SK-N-SH (cell line): ENCODE measurements around the gene SH3TC1. TPM values are rescaled to one million over a fixed set of nuclear protein-coding genes. Genes with fewer than 3 reads are reported as not detected.

Experiments
- CTCF ChIA-PET: fragments of 300-600, 350-600 bp; formaldehyde crosslinking; extraction: SDS; loops from one replicate; lab custom pipeline; 2021; lab: Yijun Ruan, JAX
- POLR2A ChIA-PET: fragments of 350-600 bp; sonication (Branson Sonifier 250); formaldehyde crosslinking; extraction: SDS; loops from one replicate; lab custom pipeline; 2020; ENCODE audit warnings: antibody characterized with exemption, inconsistent platforms; lab: Yijun Ruan, JAX
- DNase-seq: peaks from one replicate; pipeline ENCODE4 v3.0.0; 2012
- H2AFZ ChIP-seq: fragments of 200-600 bp; sonication (generic); 2 replicates; pipeline ENCODE4 v1.8.1; 2016; ENCODE audit warnings: antibody characterized with exemption, mild to moderate bottlenecking, low read depth
- H3F3A ChIP-seq: fragments of 200-600 bp; sonication (generic); replicated peaks from 2 replicates; pipeline ENCODE3; 2016; ENCODE audit warnings: antibody characterized with exemption, mild to moderate bottlenecking; ENCODE audit not compliant: insufficient read depth
- H3K27ac ChIP-seq, 2 experiments: fragments of 200-500 bp in 1 of 2; fragments of 200-600 bp in 1 of 2; sonication (Bioruptor generic) in 1 of 2; sonication (generic), shearing (Covaris generic) in 1 of 2; 2 replicates each; pipeline versions ENCODE4 v1.5.1 to v1.6.1; 2014 to 2016; ENCODE audit warnings: low read depth in 2 of 2, inconsistent platforms in 1 of 2, low read length in 1 of 2, mild to moderate bottlenecking in 1 of 2, mixed read lengths in 1 of 2
- H3K27me3 ChIP-seq: fragments of 200-600 bp; sonication (generic), shearing (Covaris generic); 2 replicates; pipeline ENCODE4 v1.6.1; 2016; ENCODE audit warnings: mixed run types; ENCODE audit not compliant: insufficient read depth
- H3K36me3 ChIP-seq, 2 experiments: fragments of 200-500 bp in 1 of 2; fragments of 200-600 bp in 1 of 2; sonication (Bioruptor generic) in 1 of 2; sonication (generic) in 1 of 2; replicated peaks in 1 of 2; 2 replicates each; pipeline versions ENCODE3 to v1.5.1; 2014 to 2016; ENCODE audit warnings: low read length in 1 of 2, mild to moderate bottlenecking in 1 of 2; ENCODE audit not compliant: insufficient read depth in 2 of 2, control insufficient read depth in 1 of 2
- H3K4me1 ChIP-seq, 2 experiments: fragments of 200-500 bp in 1 of 2; fragments of 200-600 bp in 1 of 2; sonication (Bioruptor generic) in 1 of 2; sonication (generic), shearing (Covaris generic) in 1 of 2; 2 replicates each; pipeline versions ENCODE4 v1.5.1 to v1.6.1; 2014 to 2016; ENCODE audit warnings: low read depth in 1 of 2, low read length in 1 of 2, mixed run types in 1 of 2; ENCODE audit not compliant: insufficient read depth in 2 of 2, control insufficient read depth in 1 of 2
- H3K4me2 ChIP-seq: fragments of 200-600 bp; sonication (generic), shearing (Covaris generic); 2 replicates; pipeline ENCODE4 v1.6.1; 2017; ENCODE audit warnings: mixed run types
- H3K4me3 ChIP-seq, 2 experiments: fragments of 200-500 bp in 1 of 2; fragments of 200-600 bp in 1 of 2; sonication (Bioruptor generic) in 1 of 2; sonication (generic), shearing (Covaris generic) in 1 of 2; 2 replicates each; pipeline versions ENCODE4 v1.5.1 to v1.8.1; 2014 to 2016; ENCODE audit warnings: low read depth in 2 of 2, inconsistent platforms in 1 of 2, low read length in 1 of 2, mild to moderate bottlenecking in 1 of 2, mixed read lengths in 1 of 2, moderate library complexity in 1 of 2
- H3K79me2 ChIP-seq: fragments of 200-600 bp; sonication (generic); 2 replicates; pipeline ENCODE4 v1.8.1; 2017; ENCODE audit warnings: mild to moderate bottlenecking; ENCODE audit not compliant: insufficient read depth
- H3K9ac ChIP-seq: fragments of 200-600 bp; sonication (generic); 2 replicates; pipeline ENCODE4 v1.6.1; 2017; ENCODE audit warnings: mixed run types
- H3K9me2 ChIP-seq: fragments of 200-600 bp; sonication (generic); 2 replicates; pipeline ENCODE4 v1.6.1; 2017; ENCODE audit warnings: mixed run types
- H3K9me3 ChIP-seq: fragments of 200-600 bp; sonication (generic); 2 replicates; pipeline ENCODE4 v1.6.1; 2017; ENCODE audit warnings: mixed run types, mild to moderate bottlenecking, moderate library complexity
- H4K20me1 ChIP-seq: fragments of 200-600 bp; sonication (generic); 2 replicates; pipeline ENCODE4 v1.6.1; 2017; ENCODE audit warnings: mild to moderate bottlenecking, mixed run types; ENCODE audit not compliant: insufficient read depth
- ELF1 ChIP-seq: IDR thresholded peaks from 2 replicates; pipeline ENCODE4 v1.4.0; 2012
- EP300 ChIP-seq, 2 experiments: IDR thresholded peaks; 2 replicates each; pipeline versions ENCODE4 v1.4.0 to v1.6.1; 2012; ENCODE audit warnings: borderline replicate concordance in 1 of 2, low read depth in 1 of 2, low read length in 1 of 2
- EZH2phosphoT487 ChIP-seq: fragments of 200-600 bp; sonication (generic); IDR thresholded peaks from 2 replicates; pipeline ENCODE4 v1.6.1; 2017; ENCODE audit warnings: low read depth, mixed run types, mild to moderate bottlenecking, antibody characterized with exemption, moderate library complexity, borderline replicate concordance
- FOXJ3 ChIP-seq: sonication (generic); formaldehyde crosslinking; IDR thresholded peaks from 2 replicates; pipeline ENCODE4 v1.5.1; 2020; ENCODE audit warnings: mild to moderate bottlenecking, missing genetic modification reagents
- GABPA ChIP-seq: IDR thresholded peaks from 2 replicates; pipeline ENCODE4 v1.4.0; 2012; ENCODE audit warnings: low read depth, mild to moderate bottlenecking
- MEF2A ChIP-seq: IDR thresholded peaks from 2 replicates; pipeline ENCODE4 v1.4.0; 2012; ENCODE audit warnings: low read depth, borderline replicate concordance
- NFIC ChIP-seq: IDR thresholded peaks from 2 replicates; pipeline ENCODE4 v1.4.0; 2012; ENCODE audit warnings: borderline replicate concordance
- NRF1 ChIP-seq: IDR thresholded peaks from 2 replicates; pipeline ENCODE4 v1.6.1; 2012; ENCODE audit warnings: low read depth, mild to moderate bottlenecking, low read length
- RAD21 ChIP-seq: IDR thresholded peaks from 2 replicates; pipeline ENCODE4 v1.6.1; 2012; ENCODE audit warnings: mild to moderate bottlenecking, low read length
- RXRA ChIP-seq: IDR thresholded peaks from 2 replicates; pipeline ENCODE4 v1.4.0; 2012; ENCODE audit warnings: low read depth, mild to moderate bottlenecking, borderline replicate concordance
- TCF12 ChIP-seq: IDR thresholded peaks from 2 replicates; pipeline ENCODE4 v1.4.0; 2012
- YY1 ChIP-seq: IDR thresholded peaks from 2 replicates; pipeline ENCODE4 v1.4.0; 2012; ENCODE audit warnings: low read depth, mild to moderate bottlenecking
- WGBS: methylation state at CpG from one replicate; pipeline ENCODE4 v1.1.6; 2017; ENCODE audit warnings: low lambda C conversion rate; 5-methylcytosine and 5-hydroxymethylcytosine counted together
- polyA plus RNA-seq, 3 experiments: library from polyadenylated mRNA; depleted of rRNA; stranded (reverse); fragments of >200 nt; gene quantifications; 2 replicates each; pipeline ENCODE4 v1.2.3, GENCODE V29; 2012
- TF ChIP-seq, protein P1 (sequence below): fragments of 200-600 bp; sonication (generic); IDR thresholded peaks from 2 replicates; pipeline ENCODE4 v1.6.1; 2017; ENCODE audit warnings: antibody characterized with exemption, mild to moderate bottlenecking, moderate library complexity
- TF ChIP-seq, protein P2 (sequence below): IDR thresholded peaks from 2 replicates; pipeline ENCODE4 v1.4.0; 2012; ENCODE audit warnings: low read depth
- TF ChIP-seq, protein P3 (sequence below): fragments of 150-350 bp; IDR thresholded peaks from 2 replicates; pipeline ENCODE4 v1.6.1; 2017; ENCODE audit warnings: antibody characterized with exemption, low read length, low read depth, borderline replicate concordance
- TF ChIP-seq, protein P4 (sequence below): IDR thresholded peaks from 2 replicates; pipeline ENCODE4 v1.4.0; 2012; ENCODE audit warnings: low read depth, borderline replicate concordance
- TF ChIP-seq, protein P5 (sequence below): fragments of 150-350 bp; IDR thresholded peaks from 2 replicates; pipeline ENCODE4 v1.6.1; 2016; ENCODE audit warnings: mild to moderate bottlenecking, low read depth, low read length
- TF ChIP-seq, protein P6 (sequence below): IDR thresholded peaks from 2 replicates; pipeline ENCODE4; 2012

Gene SH3TC1
- polyA plus RNA-seq, 1 of the 3 experiments (the other 2 are of a cell fraction): 2.7 TPM

DNA sequence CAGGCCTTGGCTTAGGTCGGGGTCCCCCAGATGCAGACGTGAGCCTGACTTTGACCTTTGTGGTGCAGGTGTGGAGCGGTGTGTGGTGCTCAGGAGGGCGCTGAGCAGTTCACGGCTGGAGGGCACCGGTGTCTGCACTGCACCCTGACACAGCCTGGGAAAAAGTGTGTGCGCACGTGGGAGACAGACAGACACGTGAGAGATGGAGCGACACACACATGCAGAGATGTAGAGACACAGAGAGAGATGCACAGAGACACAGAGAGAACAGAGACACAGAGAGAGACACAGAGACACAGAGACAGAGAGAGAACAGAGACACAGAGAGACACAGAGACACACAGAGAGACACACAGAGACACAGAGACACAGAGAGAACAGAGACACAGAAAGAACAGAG, 64.3 kb downstream of the SH3TC1 start:
- POLR2A ChIA-PET: no interaction called here

More for the DNA sequence above, 64.3 kb downstream of the SH3TC1 start:
- Histone ChIP-seq H3F3A (no peaks in the 10 kb centered on the region), H3K27ac (no peak overlapping the region), H3K4me1 (peaks cover 5 to 35% of the 10 kb centered on the region in 2 experiments; a peak in 1 of 4 replicates), H3K36me3 (no peaks in the 10 kb centered on the region), H3K27me3 (no peaks in the 10 kb centered on the region), H3K4me2 (no peak overlapping the region), H3K9ac (no peak overlapping the region), H3K9me3 (no peaks in the 10 kb centered on the region), H4K20me1 (no peaks in the 10 kb centered on the region), H3K4me3 (no peak overlapping the region), H3K9me2 (no peaks in the 10 kb centered on the region), H2AFZ (no peak overlapping the region), H3K79me2 (no peaks in the 10 kb centered on the region)
- WGBS: 87% methylated on average over 10 of the region's 10 CpGs
- TF ChIP-seq GABPA (no peak), FOXJ3 (CRISPR knock-in tag) (no peak), TCF12 (no peak), ELF1 (no peak), NFIC (no peak), RAD21 (no peak), YY1 (no peak), MEF2A (no peak), EP300 (IDR thresholded peaks at IDR 0.05; ENCODE audit: borderline replicate concordance in 1 of 2, low read depth in 1 of 2, low read length in 1 of 2) (no peak), EZH2phosphoT487 (no peak), NRF1 (no peak), RXRA (no peak)
- TF ChIP-seq, protein P1, sequence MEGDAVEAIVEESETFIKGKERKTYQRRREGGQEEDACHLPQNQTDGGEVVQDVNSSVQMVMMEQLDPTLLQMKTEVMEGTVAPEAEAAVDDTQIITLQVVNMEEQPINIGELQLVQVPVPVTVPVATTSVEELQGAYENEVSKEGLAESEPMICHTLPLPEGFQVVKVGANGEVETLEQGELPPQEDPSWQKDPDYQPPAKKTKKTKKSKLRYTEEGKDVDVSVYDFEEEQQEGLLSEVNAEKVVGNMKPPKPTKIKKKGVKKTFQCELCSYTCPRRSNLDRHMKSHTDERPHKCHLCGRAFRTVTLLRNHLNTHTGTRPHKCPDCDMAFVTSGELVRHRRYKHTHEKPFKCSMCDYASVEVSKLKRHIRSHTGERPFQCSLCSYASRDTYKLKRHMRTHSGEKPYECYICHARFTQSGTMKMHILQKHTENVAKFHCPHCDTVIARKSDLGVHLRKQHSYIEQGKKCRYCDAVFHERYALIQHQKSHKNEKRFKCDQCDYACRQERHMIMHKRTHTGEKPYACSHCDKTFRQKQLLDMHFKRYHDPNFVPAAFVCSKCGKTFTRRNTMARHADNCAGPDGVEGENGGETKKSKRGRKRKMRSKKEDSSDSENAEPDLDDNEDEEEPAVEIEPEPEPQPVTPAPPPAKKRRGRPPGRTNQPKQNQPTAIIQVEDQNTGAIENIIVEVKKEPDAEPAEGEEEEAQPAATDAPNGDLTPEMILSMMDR: no peak
- TF ChIP-seq, protein P2, sequence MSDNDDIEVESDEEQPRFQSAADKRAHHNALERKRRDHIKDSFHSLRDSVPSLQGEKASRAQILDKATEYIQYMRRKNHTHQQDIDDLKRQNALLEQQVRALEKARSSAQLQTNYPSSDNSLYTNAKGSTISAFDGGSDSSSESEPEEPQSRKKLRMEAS: no peak
- TF ChIP-seq, protein P3, sequence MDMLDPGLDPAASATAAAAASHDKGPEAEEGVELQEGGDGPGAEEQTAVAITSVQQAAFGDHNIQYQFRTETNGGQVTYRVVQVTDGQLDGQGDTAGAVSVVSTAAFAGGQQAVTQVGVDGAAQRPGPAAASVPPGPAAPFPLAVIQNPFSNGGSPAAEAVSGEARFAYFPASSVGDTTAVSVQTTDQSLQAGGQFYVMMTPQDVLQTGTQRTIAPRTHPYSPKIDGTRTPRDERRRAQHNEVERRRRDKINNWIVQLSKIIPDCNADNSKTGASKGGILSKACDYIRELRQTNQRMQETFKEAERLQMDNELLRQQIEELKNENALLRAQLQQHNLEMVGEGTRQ: no peak
- TF ChIP-seq, protein P4, sequence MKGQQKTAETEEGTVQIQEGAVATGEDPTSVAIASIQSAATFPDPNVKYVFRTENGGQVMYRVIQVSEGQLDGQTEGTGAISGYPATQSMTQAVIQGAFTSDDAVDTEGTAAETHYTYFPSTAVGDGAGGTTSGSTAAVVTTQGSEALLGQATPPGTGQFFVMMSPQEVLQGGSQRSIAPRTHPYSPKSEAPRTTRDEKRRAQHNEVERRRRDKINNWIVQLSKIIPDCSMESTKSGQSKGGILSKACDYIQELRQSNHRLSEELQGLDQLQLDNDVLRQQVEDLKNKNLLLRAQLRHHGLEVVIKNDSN: no peak
- TF ChIP-seq, protein P5, sequence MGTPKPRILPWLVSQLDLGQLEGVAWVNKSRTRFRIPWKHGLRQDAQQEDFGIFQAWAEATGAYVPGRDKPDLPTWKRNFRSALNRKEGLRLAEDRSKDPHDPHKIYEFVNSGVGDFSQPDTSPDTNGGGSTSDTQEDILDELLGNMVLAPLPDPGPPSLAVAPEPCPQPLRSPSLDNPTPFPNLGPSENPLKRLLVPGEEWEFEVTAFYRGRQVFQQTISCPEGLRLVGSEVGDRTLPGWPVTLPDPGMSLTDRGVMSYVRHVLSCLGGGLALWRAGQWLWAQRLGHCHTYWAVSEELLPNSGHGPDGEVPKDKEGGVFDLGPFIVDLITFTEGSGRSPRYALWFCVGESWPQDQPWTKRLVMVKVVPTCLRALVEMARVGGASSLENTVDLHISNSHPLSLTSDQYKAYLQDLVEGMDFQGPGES: no peak
- TF ChIP-seq, protein P6, sequence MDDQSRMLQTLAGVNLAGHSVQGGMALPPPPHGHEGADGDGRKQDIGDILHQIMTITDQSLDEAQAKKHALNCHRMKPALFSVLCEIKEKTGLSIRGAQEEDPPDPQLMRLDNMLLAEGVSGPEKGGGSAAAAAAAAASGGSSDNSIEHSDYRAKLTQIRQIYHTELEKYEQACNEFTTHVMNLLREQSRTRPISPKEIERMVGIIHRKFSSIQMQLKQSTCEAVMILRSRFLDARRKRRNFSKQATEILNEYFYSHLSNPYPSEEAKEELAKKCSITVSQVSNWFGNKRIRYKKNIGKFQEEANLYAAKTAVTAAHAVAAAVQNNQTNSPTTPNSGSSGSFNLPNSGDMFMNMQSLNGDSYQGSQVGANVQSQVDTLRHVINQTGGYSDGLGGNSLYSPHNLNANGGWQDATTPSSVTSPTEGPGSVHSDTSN: no peak
- no peak for DNase-seq
- CTCF ChIA-PET: interaction anchor here (0.6 to 1.8 kb wide), 2 partner anchors 21 to 165 kb away, joined by 3 to 5 read pairs; no protein-coding TSS in a partner anchor
